Measurements from ENCODE around the gene PITRM1.

Gene PITRM1

GRCh38 chr10:3217301-3217700 lies 44.7 kb upstream of the PITRM1 start:
- no peak for TF ChIP-seq CTCF (IDR thresholded peaks at IDR 0.05)
- Histone ChIP-seq H3K9me3 (no peaks in the 10 kb centered on the region), H3K36me3 (no peaks in the 10 kb centered on the region), H3K27ac (no peak overlapping the region), H3K4me3 (no peak overlapping the region), H3K4me1 (no peaks in the 10 kb centered on the region), H3K27me3 (no peaks in the 10 kb centered on the region)
- DNase-seq: no peak
- intact Hi-C loops (cut with DNase I; ENCODE audit: low total_unique reads): no loop called here

- TF ChIP-seq CTCF (IDR thresholded peaks at IDR 0.05): no peak
- intact Hi-C loops (cut with DNase I; ENCODE audit: low total_unique reads): no loop called here
- Histone ChIP-seq H3K4me3 (no peak overlapping the region), H3K27me3 (no peaks in the 10 kb centered on the region), H3K4me1 (no peaks in the 10 kb centered on the region), H3K9me3 (no peaks in the 10 kb centered on the region), H3K36me3 (no peaks in the 10 kb centered on the region), H3K27ac (no peak overlapping the region)
- no peak for DNase-seq
These were observed 42.7 kb upstream of the PITRM1 start for GRCh38 chr10:3215153-3215775.

- no peak for DNase-seq
- no peaks in the 10 kb centered on the region for H3K4me1 ChIP-seq
These were observed 41.4 kb upstream of the PITRM1 start for GRCh38 chr10:3213758-3214515.

GRCh38 chr10:3213208-3213607 lies 40.6 kb upstream of the PITRM1 start:
- H3K4me1 ChIP-seq: no peaks in the 10 kb centered on the region
- no peaks in the 10 kb centered on the region for H3K36me3 ChIP-seq
- TF ChIP-seq CTCF (IDR thresholded peaks at IDR 0.05): no peak
- H3K27ac ChIP-seq: no peak overlapping the region
- no peaks in the 10 kb centered on the region for H3K27me3 ChIP-seq
- H3K4me3 ChIP-seq: no peak overlapping the region
- no peaks in the 10 kb centered on the region for H3K9me3 ChIP-seq
- DNase-seq: no peak
- intact Hi-C loops (cut with DNase I; ENCODE audit: low total_unique reads): no loop called here

More at GRCh38 chr10:3213758-3214515, 41.4 kb upstream of the PITRM1 start:
- Histone ChIP-seq H3K27me3 (no peaks in the 10 kb centered on the region), H3K36me3 (no peaks in the 10 kb centered on the region), H3K27ac (no peak overlapping the region), H3K9me3 (no peaks in the 10 kb centered on the region), H3K4me3 (no peak overlapping the region)
- TF ChIP-seq CTCF (IDR thresholded peaks at IDR 0.05): no peak
- intact Hi-C loops (cut with DNase I; ENCODE audit: low total_unique reads): no loop called here

- no peak for DNase-seq
- no peak for TF ChIP-seq CTCF (IDR thresholded peaks at IDR 0.05)
- H3K9me3 ChIP-seq: no peaks in the 10 kb centered on the region
- no peaks in the 10 kb centered on the region for H3K4me1 ChIP-seq
- no peak overlapping the region for H3K4me3 ChIP-seq
- intact Hi-C loops (cut with DNase I; ENCODE audit: low total_unique reads): no loop called here
- no peaks in the 10 kb centered on the region for H3K27me3 ChIP-seq
- H3K36me3 ChIP-seq: no peaks in the 10 kb centered on the region
- no peak overlapping the region for H3K27ac ChIP-seq
These were observed 37.8 kb upstream of the PITRM1 start for GRCh38 chr10:3210251-3210877.
